NCI-H2029 treated with DMSO at 0.1 percent for 48 hours (cell line): ENCODE results near the gene TLE4.
"Not testable (repeated sequence)": the region's sequence is repeated elsewhere in the genome, so short reads cannot be mapped to it uniquely, and the experiment has no call there.

Experiments
- DNase-seq: peaks from one replicate; lab custom pipeline; 2025; lab: John Stamatoyannopoulos, UW

TLE4 gene

GRCh38 chr9:79736051-79736450 lies 164.3 kb downstream of the TLE4 start:
- no peak for DNase-seq

- DNase-seq, result no peak
These were observed 169.6 kb downstream of the TLE4 start for GRCh38 chr9:79741381-79741780.

- DNase-seq, result no peak
These were observed 170.5 kb downstream of the TLE4 start for GRCh38 chr9:79742110-79742721.

- DNase-seq, result no peak
These were observed 172.8 kb downstream of the TLE4 start for GRCh38 chr9:79744521-79744920.

GRCh38 chr9:79745752-79746336 lies 174.1 kb downstream of the TLE4 start:
- no peak for DNase-seq

GRCh38 chr9:79751895-79752466 lies 180.2 kb downstream of the TLE4 start:
- not testable (repeated sequence) for DNase-seq

- DNase-seq, result no peak
These were observed 184.6 kb downstream of the TLE4 start for GRCh38 chr9:79756414-79756813.

- no peak for DNase-seq
These were observed 185.3 kb downstream of the TLE4 start for GRCh38 chr9:79757074-79757473.

- DNase-seq, result no peak
These were observed 186.3 kb downstream of the TLE4 start for GRCh38 chr9:79757881-79758669.

- no peak for DNase-seq
These were observed 187.7 kb downstream of the TLE4 start for GRCh38 chr9:79759460-79759859.

- DNase-seq, result no peak
These were observed 190.3 kb downstream of the TLE4 start for GRCh38 chr9:79762070-79762469.

GRCh38 chr9:79763671-79764285 lies 192.0 kb downstream of the TLE4 start:
- DNase-seq, result no peak

- no peak for DNase-seq
These were observed 192.6 kb downstream of the TLE4 start for GRCh38 chr9:79764374-79764773.

- DNase-seq, result no peak
These were observed 193.7 kb downstream of the TLE4 start for GRCh38 chr9:79765466-79765865.

GRCh38 chr9:79766091-79766490 lies 194.3 kb downstream of the TLE4 start:
- no peak for DNase-seq

- no peak for DNase-seq
These were observed 196.4 kb downstream of the TLE4 start for GRCh38 chr9:79768194-79768593.

- no peak for DNase-seq
These were observed 197.9 kb downstream of the TLE4 start for GRCh38 chr9:79769476-79770275.

GRCh38 chr9:79774356-79774755 lies 202.6 kb downstream of the TLE4 start:
- DNase-seq, result no peak
